Measurements from ENCODE around the gene SDR42E1. TPM values are rescaled to one million over a fixed set of nuclear protein-coding genes. Genes with fewer than 3 reads are reported as not detected.

Gene SDR42E1, protein sequence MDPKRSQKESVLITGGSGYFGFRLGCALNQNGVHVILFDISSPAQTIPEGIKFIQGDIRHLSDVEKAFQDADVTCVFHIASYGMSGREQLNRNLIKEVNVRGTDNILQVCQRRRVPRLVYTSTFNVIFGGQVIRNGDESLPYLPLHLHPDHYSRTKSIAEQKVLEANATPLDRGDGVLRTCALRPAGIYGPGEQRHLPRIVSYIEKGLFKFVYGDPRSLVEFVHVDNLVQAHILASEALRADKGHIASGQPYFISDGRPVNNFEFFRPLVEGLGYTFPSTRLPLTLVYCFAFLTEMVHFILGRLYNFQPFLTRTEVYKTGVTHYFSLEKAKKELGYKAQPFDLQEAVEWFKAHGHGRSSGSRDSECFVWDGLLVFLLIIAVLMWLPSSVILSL
- total RNA-seq (2012; rRNA removed) (0.28 and 0.72 TPM in 2 replicates), polyA plus RNA-seq (2012; rRNA removed) (0.32 and 0.44 TPM in 2 replicates), Bru-seq, nascent RNA (percentile 25 among the genes with signal in this experiment), BruChase-seq, experiment 1, labeled RNA remaining after a 6-hour chase (percentile 23 among the genes with signal in this experiment), BruChase-seq, experiment 2, labeled RNA remaining after a 2-hour chase (percentile 22 among the genes with signal in this experiment)
- polyA plus RNA-seq (2012; cell fraction: cytosol; rRNA removed): 0.02 and 0.13 TPM in 2 replicates
- polyA plus RNA-seq (2012; cell fraction: nucleus; rRNA removed; ENCODE audit: low replicate concordance): 0.11 and 0.24 TPM in 2 replicates
- long read RNA-seq, partial matches to known transcripts: 0 of 1 reads
- long read RNA-seq, other reads (novel, unspliced or antisense): 0 of 1 reads

GRCh38 chr16:82011199-82011641 is at the start of gene SDR42E1:
SDR42E1 (minus strand) TSS chr16:82011470; CDS start chr16:82000858, 10,612 bp downstream.
- no TSS peak for BruUV-seq (replicated peaks)
- dilution Hi-C loops (cut with HindIII; ENCODE audit: low sequenced_read_pairs, unreplicated experiment): no loop called here
- H3K4me3 ChIP-seq (ENCODE audit: insufficient read depth, low read depth, low read length): peak within 1 kb of the TSS; percentile 11; the same call in 1 of the 2 replicates
- no peak for TF ChIP-seq RCOR1 (IDR thresholded peaks at IDR 0.05; ENCODE audit: insufficient replicate concordance, low read length)
- TF ChIP-seq, protein P1, sequence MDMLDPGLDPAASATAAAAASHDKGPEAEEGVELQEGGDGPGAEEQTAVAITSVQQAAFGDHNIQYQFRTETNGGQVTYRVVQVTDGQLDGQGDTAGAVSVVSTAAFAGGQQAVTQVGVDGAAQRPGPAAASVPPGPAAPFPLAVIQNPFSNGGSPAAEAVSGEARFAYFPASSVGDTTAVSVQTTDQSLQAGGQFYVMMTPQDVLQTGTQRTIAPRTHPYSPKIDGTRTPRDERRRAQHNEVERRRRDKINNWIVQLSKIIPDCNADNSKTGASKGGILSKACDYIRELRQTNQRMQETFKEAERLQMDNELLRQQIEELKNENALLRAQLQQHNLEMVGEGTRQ (IDR thresholded peaks at IDR 0.05; ENCODE audit: low read depth, low read length): no peak
- TF ChIP-seq MAZ (IDR thresholded peaks at IDR 0.05; ENCODE audit: borderline replicate concordance, low read depth, low read length): no peak
- no peak for TF ChIP-seq MAFK (IDR thresholded peaks at IDR 0.05; ENCODE audit: low read depth, low read length)
- TF ChIP-seq ELK1 (IDR thresholded peaks at IDR 0.05; ENCODE audit: borderline replicate concordance, low read depth, low read length): no peak
- TF ChIP-seq RAD21 (IDR thresholded peaks at IDR 0.05; ENCODE audit: low read length): no peak
- TF ChIP-seq RFX5 (IDR thresholded peaks at IDR 0.05; ENCODE audit: low read depth, low read length): no peak
- no peak for TF ChIP-seq CTCF (conservative IDR thresholded peaks at IDR 0.05; ENCODE audit: low read depth, low read length)
- no peak for TF ChIP-seq SMC3 (IDR thresholded peaks at IDR 0.05; ENCODE audit: low read depth, low read length)
- TF ChIP-seq FOS (IDR thresholded peaks at IDR 0.05; ENCODE audit: low read depth, low read length): no peak
- TF ChIP-seq CHD1 (IDR thresholded peaks at IDR 0.05; ENCODE audit: low read depth, low read length): no peak
- no peak for TF ChIP-seq MXI1 (IDR thresholded peaks at IDR 0.05; ENCODE audit: borderline replicate concordance, low read depth, low read length)
- TF ChIP-seq POLR2A (IDR thresholded peaks at IDR 0.05; ENCODE audit: low read depth, low read length): no peak

More at GRCh38 chr16:82011199-82011641, at the start of gene SDR42E1:
- Histone ChIP-seq H4K8ac (ENCODE audit: low read depth in 2 of 2, low read length in 2 of 2) (peak within 1 kb of the TSS in 1 of 2 experiments; percentile 30; a peak in 1 of 4 replicates), H4K20me1 (ENCODE audit: insufficient read depth, low read length) (no peaks in the 10 kb centered on the region), H3K14ac (replicated peaks; ENCODE audit: low read depth, low read length) (no peak within 1 kb of the TSS), H3K9me1 (ENCODE audit: insufficient read depth, low read length) (no peaks in the 10 kb centered on the region), H3K4me2 (ENCODE audit: low read depth, low read length) (peak within 1 kb of the TSS; percentile 15; the same call in 1 of the 2 replicates), H2BK5ac (ENCODE audit: low read depth, low read length, poor library complexity, severe bottlenecking) (no peak within 1 kb of the TSS), H2AK5ac (ENCODE audit: low read depth, low read length) (no peak within 1 kb of the TSS), H3K27ac (ENCODE audit: insufficient read depth, low read length) (no peak within 1 kb of the TSS), H3K56ac (ENCODE audit: extremely low read depth, insufficient read depth, low read length) (no peak within 1 kb of the TSS), H3K23ac (ENCODE audit: low read depth, low read length) (no peak within 1 kb of the TSS), H3K27me3 (ENCODE audit: control insufficient read depth, insufficient read depth, low read length) (peaks cover 12% of the 10 kb centered on the region), H4K5ac (ENCODE audit: low read depth, low read length) (no peak within 1 kb of the TSS), H3K36me3 (ENCODE audit: control insufficient read depth, insufficient read depth, low read length) (no peaks in the 10 kb centered on the region), H2BK15ac (ENCODE audit: low read depth, low read length) (no peak within 1 kb of the TSS), H3K4me1 (ENCODE audit: control insufficient read depth, insufficient read depth, low read length) (no peaks in the 10 kb centered on the region), H3K4ac (ENCODE audit: low read depth, low read length) (no peak within 1 kb of the TSS), H2AK9ac (replicated peaks; ENCODE audit: low read depth, low read length, poor library complexity) (no peak within 1 kb of the TSS), H2BK20ac (ENCODE audit: low read depth, low read length) (no peak within 1 kb of the TSS), H3K79me1 (ENCODE audit: low read depth in 1 of 2, low read length in 2 of 2) (no peaks in the 10 kb centered on the region), H3K9ac (ENCODE audit: low read depth, low read length) (no peak within 1 kb of the TSS; the same call in 1 of the 2 replicates), H4K91ac (ENCODE audit: insufficient read depth, low read depth, low read length) (no peak within 1 kb of the TSS), H3K18ac (ENCODE audit: low read depth, low read length) (no peak within 1 kb of the TSS), H3K9me3 (ENCODE audit: control insufficient read depth, insufficient read depth, low read length) (peaks cover 7% of the 10 kb centered on the region), H2AFZ (replicated peaks; ENCODE audit: low read length, poor library complexity) (peak within 1 kb of the TSS; percentile 50), H2BK120ac (ENCODE audit: low read depth, low read length) (no peak within 1 kb of the TSS)
- POLR2A ChIA-PET (ENCODE audit: unreplicated experiment): no interaction called here
- in situ Hi-C loops (cut with MboI; ENCODE audit: low sequenced_read_pairs) (no loop called here), intact Hi-C loops (cut with micrococcal nuclease) (no loop called here)
- CTCF ChIA-PET: no interaction called here
- WGBS, 2 experiments (ENCODE audit: extremely low coverage in 2 of 2, insufficient read length in 1 of 2): 8% methylated on average over 15 of the region's 32 CpGs; no CpG with 5 or more reads in 1 of the 2 experiments
- no peak for DNase-seq
- peak; percentile 27; the same call in 1 of the 2 replicates for ATAC-seq (ENCODE audit: low read depth)
